WI38 (cell line): ENCODE data around the gene WDFY4.

Source experiments
- H3K4me3 ChIP-seq: 2 replicates; pipeline ENCODE4 v1.5.1; 2011; ENCODE audit warnings: low read depth, mild to moderate bottlenecking, control low read depth, low read length
- TF ChIP-seq, protein P1 (sequence below): IDR thresholded peaks from 2 replicates; pipeline ENCODE4 v1.5.1; 2012; ENCODE audit warnings: low read depth, mild to moderate bottlenecking, control low read depth, low read length

WDFY4 gene

DNA sequence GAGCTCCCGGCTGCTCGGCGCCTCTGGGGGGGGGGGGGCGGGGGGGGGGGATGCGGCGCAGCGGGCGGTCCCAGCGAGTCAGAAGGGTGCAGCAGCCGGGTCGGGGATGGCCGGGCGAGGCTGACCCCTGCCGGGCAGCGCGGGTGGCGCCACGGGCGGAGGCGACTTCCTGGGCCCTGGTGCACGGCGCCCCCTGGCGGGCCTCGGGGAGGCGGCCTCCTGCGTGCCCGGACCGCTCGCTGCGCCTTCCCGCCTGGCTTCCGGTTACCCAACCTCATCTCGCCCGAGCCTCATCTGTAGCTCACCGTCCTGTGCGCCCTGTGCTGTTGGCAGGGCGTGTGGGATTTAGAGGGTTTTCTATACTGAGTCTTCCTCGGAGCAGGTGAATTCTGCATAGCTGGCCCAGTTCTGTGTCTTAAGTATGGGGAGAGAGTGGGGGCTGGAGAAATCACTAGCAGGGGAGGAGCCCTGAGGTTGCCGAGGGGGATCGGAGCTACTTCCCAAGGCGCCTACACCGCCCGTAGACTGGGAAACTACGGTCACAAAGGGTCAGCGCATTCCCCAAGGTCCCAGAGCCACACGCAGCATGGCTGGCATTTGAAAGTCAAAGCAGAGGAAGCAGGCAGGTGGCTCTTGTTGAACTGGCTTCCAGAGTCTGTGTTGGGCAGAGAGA is 28.3 kb upstream of the WDFY4 start:
- H3K4me3 ChIP-seq: peak overlapping the region; percentile 56

DNA sequence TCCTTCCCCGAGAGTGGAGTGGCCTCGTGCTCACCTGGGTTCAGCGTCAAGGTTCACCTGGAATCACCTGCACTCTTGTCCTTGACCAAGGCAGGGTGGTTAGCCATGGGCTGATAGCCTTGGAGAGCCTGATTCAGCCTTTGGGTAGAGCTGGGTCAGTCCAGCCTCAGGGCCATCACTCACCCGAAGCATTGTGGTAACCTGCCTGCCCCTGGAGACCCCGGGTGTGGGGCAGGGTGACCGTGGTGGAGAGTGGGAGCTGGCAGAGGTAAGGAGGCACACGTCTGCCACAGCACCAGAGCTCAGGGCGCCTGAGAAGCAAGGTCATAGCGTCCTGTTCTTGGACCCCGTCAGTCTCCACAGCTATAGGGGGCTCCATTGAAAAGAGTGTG is 27.8 kb upstream of the WDFY4 start:
- TF ChIP-seq, protein P1, sequence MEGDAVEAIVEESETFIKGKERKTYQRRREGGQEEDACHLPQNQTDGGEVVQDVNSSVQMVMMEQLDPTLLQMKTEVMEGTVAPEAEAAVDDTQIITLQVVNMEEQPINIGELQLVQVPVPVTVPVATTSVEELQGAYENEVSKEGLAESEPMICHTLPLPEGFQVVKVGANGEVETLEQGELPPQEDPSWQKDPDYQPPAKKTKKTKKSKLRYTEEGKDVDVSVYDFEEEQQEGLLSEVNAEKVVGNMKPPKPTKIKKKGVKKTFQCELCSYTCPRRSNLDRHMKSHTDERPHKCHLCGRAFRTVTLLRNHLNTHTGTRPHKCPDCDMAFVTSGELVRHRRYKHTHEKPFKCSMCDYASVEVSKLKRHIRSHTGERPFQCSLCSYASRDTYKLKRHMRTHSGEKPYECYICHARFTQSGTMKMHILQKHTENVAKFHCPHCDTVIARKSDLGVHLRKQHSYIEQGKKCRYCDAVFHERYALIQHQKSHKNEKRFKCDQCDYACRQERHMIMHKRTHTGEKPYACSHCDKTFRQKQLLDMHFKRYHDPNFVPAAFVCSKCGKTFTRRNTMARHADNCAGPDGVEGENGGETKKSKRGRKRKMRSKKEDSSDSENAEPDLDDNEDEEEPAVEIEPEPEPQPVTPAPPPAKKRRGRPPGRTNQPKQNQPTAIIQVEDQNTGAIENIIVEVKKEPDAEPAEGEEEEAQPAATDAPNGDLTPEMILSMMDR: no peak
- H3K4me3 ChIP-seq: peak overlapping the region; percentile 56

More for the DNA sequence above, 28.3 kb upstream of the WDFY4 start:
- TF ChIP-seq, protein P1: peak; percentile 79

DNA sequence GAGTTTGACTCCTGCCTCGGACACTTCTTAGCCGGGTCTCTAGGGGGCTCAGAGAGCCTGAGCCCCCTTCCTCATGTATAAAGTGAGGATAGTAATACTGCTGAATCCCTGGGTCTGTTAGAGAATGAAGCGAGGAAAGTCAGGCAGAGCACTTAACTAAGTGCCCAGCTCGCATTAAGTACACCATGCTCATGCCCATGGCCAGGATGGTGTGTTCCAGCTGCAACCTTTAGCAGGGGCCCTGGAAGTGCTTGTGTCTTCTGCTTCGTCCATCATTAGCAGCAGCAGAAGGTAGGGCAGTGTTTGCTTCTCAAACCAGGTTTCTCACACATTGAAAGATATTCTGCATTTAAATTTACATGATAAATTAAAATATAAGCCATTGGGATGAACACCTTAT is 27.3 kb upstream of the WDFY4 start:
- no peak overlapping the region for H3K4me3 ChIP-seq
- TF ChIP-seq, protein P1: no peak

DNA sequence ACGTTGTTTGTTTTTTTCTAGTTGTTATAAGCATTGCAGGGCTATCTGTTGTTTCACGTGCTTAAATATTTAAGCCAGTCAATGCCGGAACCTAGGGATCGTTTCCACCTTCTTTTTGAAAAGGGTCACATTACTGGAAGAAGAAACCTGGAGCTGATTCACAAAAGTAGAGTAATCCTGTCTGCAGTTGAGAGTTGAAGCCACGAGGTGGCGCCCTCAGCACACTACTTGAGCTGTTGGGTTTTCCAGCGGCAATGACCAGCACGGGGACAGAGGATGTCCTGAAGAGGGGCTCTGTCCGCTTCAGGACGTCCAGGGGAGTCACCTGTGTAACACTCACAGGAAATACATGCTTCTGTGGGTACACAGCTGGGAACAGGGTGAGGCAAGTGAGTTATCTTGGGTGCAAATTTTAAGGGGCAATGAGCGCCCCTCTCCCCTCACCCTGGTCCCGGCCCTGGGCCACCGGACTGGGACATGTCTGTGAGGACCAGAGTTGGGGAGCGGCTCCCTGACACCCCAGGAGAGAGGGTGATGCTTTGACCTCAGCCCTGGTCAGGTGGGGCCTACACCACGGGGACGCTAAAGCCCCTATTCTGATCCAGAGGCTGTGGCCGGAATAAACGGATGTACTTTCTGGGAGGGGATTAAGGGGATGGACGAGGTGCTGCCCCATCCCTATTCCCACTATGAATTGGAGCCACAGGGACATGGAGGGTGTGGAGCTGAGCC is 26.3 kb upstream of the WDFY4 start:
- H3K4me3 ChIP-seq: no peak overlapping the region

DNA sequence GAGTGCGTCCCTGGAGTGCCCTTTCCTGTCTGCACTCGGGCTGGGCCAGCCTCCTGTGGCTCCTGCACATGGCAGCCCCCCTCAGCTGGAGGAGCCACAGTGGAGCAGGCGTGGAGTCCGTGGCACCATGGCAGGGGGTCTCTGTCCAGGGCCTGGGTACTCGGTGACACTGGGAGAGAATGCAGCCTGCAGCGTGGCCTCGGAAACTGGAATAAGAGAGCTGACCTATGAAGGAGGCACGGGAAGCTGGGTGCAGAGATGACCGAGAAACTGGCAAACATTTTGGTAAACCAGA is 25.8 kb upstream of the WDFY4 start:
- TF ChIP-seq, protein P1: no peak
- no peak overlapping the region for H3K4me3 ChIP-seq

More for the DNA sequence above, 26.3 kb upstream of the WDFY4 start:
- TF ChIP-seq, protein P1: peak; percentile 78

DNA sequence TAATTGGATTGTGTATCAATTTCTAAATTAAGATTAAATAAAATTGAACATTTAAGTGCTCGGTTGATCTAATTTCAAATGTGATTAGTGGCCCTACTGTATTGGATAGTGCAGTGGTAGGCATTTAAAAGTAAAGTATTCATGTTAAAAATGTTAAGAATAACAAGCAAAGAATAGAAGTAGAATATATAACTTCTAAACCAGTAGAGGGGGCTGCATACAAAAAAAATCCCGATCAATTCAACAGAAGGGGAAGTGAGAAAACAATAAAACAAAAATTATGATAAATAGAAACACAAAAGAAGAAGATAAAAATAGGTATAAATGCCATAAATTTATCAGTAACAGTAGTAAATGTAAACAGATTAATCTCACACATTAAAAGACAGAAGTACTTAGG is 24.9 kb upstream of the WDFY4 start:
- TF ChIP-seq, protein P1: no peak
- H3K4me3 ChIP-seq: no peak overlapping the region

DNA sequence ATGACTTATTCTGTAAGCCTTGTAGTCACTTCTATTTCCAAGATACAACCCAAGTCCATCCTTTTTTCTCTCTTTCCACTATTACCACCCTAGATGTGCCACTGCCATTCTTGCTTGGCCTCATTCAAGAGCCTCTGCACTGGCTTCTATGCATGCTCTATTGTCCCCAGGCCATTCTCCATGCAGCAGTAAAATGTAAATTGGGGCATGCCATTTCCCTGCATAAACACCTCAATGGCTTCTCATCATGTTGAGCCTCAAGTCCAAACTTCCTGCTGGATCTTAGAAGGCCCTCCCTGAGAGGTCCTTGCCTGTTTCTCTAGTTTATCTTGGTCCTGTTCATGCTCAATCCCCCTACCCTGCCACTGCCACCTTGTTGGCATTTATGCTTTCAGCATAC is 23.2 kb upstream of the WDFY4 start:
- H3K4me3 ChIP-seq: no peak overlapping the region
- TF ChIP-seq, protein P1: no peak
